ENCODE results near the gene VAMP2.

VAMP2 gene, protein sequence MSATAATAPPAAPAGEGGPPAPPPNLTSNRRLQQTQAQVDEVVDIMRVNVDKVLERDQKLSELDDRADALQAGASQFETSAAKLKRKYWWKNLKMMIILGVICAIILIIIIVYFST

GRCh38 chr17:8162233-8162996 lies at the start of gene VAMP2:
VAMP2 (minus strand) TSS chr17:8162948; CDS start chr17:8162879, 69 bp downstream.
- peak; percentile 81 for DNase-seq (ENCODE audit: low spot score)

- DNase-seq (ENCODE audit: low spot score), result no peak
Observed at GRCh38 chr17:8210761-8211458, 48.2 kb upstream of the VAMP2 start.

DNA sequence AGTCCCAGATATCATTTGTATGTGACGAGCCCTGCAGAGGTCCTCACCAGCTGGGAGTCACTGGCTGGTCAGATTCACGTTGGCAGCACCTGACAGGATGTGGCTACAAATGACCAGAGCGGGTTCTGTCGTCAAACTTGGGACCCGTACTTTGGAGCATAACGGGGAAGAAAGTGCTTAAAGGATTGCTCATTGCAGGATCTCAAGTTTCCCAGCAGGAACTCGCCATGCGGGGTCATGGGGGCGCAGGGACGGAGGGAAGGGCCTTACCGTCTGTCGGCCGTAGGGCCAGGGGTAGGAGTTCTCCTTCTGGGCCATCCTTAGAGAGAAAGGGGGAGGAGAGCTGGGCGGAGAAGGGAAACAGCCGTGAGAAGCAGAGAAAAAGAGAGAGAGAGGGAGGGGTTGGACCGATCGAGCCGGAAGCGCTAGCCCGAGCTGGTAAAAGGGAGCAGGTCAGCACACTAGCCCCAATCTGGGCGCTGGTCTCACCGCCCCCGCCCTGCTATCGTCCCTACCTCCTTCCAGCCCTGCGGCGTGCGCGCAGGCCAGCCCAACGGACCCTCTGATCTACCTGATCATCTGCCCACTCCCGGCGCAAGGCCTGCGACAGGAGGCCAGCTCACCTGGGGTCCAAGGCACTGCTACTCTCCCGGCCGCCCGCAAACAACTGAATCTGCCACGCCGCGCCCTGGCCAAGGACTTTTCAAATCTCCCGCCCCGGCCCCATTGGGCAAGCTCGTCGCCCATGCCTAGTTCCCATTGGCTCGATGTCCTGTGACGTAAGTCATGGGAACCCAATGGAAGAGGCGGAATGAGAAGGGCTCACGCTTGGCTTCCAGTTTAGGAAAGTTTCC lies 47.4 kb upstream of the VAMP2 start, which contains the start of gene AURKB:
TSS of gene AURKB (minus strand) at position 669 of the 854 bp plus-strand sequence. CDS start at position 318, 351 bp downstream.
- DNase-seq (ENCODE audit: low spot score), result peak; percentile 93

GRCh38 chr17:8206536-8206935 lies 43.8 kb upstream of the VAMP2 start:
- DNase-seq (ENCODE audit: low spot score), result no peak

DNA sequence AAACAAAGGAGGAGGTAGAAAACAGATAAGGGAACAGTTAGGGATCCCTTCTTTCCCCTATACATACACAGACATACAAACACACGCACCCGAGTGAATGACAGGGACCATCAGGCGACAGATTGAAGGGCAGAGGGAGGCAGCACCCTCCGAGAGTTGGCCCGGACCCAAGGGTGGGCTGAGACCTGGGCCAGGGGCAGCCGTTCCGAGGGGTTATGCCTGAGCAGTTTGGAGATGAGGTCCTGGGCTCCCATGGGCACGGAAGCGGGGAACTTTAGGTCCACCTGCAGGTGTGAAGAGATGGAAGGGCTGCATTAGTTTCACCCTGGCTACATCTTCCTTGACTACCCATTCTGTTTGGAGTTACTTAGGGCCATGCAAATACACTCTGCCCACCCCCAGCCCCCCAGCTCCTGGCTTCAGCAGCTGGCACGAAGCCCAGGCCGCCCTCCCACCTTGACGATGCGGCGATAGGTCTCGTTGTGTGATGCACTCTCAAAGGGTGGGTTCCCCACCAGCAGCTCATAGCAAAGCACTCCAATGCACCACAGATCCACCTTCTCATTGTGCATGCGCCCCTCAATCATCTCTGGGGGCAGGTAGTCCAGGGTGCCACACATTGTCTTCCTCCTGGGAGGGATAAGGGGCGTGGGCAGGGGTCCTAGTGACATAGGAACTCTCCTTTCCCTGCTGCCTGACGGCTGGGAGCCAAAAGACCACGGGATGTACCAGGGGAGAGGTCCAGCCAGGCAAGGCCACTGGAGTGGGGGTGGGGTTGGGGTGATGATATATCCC lies 42.2 kb upstream of the VAMP2 start:
- DNase-seq (ENCODE audit: low spot score), result no peak

- peak; percentile 73 for DNase-seq (ENCODE audit: low spot score)
Observed at GRCh38 chr17:8192070-8192815, 29.5 kb upstream of the VAMP2 start.

GRCh38 chr17:8190506-8190905 lies 27.8 kb upstream of the VAMP2 start:
- DNase-seq (ENCODE audit: low spot score), result no peak

DNA sequence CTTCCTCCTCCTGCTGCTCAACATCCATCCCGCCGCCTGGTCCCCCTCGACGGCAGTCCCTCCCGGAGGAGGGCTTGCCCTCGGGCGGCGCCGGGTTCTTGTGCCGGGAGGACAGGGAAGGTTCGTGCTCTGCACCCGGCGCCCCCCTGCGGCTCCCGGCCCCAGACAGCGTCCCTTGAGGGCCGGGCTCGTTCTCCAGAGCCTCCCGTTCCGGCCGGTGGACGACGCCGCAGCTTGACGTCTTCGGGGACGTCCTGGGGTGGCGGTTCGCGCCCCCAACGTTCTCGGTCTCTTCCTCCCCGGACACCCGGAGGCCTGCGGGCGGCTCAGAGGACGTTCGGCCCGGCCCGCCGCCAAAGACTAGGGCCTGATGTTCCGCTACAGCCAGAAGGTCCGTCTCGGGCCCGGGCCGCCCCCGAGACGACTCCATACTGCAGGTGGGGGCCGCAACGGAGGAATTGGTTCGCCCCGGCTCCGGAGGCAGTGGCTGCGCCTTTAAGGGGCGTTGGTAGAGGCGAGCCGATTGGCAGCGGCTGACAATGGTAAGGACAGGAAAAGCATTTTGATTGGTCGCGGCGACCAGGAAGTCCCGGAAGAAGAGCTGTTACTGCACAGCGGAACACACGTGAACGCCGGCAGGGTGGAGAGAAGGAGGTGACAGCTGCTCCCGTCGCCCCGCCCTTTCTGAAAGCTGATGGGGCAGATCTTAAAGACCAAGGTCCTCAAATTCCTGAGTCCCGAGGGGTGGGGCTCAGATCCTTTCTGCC lies 27.1 kb upstream of the VAMP2 start, which contains the start of gene BORCS6:
TSS of gene BORCS6 (minus strand) at position 470 of the 767 bp plus-strand sequence. CDS start at position 430, 40 bp downstream.
- peak; percentile 97 for DNase-seq (ENCODE audit: low spot score)

DNA sequence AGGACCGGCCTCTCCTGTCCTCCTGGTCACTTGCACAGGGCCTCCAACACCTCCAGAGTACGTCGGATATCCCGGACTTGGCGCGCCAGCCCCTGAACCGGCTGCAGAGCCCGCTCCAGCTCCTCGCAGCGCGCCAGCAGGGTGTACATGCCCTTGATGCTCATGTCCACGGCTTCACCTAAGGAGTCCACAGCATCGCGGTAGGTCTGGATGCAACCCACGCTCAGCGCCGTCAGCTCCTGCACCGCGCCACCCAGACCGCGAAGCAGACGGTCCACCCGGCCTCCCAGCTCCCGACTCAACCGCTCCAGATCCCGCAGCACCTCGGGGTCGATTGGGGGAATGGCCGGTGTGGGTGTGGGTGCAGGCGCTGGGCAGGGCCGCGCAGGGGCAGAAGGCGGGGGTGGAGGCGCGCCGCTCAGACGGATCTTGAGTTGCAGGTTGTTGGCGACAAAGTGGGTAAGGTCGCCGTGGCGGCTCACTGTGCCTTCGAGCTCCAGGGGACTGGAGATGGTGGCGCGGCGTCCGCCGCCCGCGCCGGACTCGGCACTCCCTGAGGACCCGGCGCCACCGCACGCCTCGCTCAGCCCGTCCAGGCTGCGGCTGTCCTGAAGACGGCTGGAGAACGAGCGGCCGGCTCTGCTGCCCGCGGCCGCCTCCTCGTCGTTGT lies 26.4 kb upstream of the VAMP2 start:
- peak; percentile 21 for DNase-seq (ENCODE audit: low spot score)

- DNase-seq (ENCODE audit: low spot score), result no peak
Observed at GRCh38 chr17:8188263-8188839, 25.6 kb upstream of the VAMP2 start.

DNA sequence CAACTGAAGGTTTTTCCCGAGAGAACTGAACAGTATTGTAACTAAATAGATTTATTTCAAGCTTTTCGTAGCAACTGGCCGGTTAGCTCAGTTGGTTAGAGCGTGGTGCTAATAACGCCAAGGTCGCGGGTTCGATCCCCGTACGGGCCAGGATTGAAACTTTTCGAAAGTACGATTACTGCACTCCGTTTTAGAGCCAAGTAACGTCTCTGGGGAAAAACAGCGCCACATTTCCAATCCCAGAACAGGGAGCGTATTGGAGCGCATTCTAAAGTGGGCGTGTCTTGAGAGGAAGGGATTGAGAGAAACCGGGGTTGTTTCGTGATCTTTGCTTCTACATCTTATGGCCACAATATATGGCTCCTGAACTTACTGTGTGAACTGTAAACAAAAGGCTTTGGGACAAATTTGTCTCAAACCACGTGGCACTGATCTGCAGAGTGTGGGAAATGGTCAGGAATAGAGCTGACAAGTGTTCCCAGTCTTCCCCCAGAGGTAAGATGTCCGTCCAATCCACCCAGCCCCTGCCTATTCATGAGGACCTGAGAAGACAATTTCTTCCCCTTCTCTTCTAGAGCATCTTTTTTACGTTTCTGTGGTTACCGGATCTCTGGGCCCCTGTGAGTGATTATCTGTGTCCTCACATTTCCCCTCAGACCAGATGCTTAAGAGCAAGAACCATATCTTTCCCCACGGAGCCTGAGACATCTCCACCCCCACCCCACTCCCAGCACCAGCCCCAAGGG lies 24.9 kb upstream of the VAMP2 start:
- DNase-seq (ENCODE audit: low spot score), result peak; percentile 90

- DNase-seq (ENCODE audit: low spot score), result peak; percentile 91
Observed at GRCh38 chr17:8186787-8187516, 24.2 kb upstream of the VAMP2 start.

DNA sequence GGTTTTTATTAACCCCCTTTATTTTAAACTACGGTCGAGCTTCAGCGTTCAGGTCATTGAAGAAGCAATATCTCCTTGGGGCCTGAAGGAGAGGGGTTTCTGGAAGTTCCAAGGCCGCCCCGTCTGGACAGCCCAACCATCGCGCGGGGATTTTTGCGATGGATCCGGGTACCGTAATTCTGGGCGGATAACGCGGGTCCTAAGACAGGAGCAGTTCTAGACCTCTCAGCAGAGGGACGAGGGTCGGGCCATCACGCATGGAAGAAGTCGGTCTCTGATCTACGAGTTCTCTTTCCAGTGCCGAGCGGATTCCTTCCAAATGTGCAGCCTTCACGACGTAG lies 23.7 kb upstream of the VAMP2 start:
- no peak for DNase-seq (ENCODE audit: low spot score)

DNA sequence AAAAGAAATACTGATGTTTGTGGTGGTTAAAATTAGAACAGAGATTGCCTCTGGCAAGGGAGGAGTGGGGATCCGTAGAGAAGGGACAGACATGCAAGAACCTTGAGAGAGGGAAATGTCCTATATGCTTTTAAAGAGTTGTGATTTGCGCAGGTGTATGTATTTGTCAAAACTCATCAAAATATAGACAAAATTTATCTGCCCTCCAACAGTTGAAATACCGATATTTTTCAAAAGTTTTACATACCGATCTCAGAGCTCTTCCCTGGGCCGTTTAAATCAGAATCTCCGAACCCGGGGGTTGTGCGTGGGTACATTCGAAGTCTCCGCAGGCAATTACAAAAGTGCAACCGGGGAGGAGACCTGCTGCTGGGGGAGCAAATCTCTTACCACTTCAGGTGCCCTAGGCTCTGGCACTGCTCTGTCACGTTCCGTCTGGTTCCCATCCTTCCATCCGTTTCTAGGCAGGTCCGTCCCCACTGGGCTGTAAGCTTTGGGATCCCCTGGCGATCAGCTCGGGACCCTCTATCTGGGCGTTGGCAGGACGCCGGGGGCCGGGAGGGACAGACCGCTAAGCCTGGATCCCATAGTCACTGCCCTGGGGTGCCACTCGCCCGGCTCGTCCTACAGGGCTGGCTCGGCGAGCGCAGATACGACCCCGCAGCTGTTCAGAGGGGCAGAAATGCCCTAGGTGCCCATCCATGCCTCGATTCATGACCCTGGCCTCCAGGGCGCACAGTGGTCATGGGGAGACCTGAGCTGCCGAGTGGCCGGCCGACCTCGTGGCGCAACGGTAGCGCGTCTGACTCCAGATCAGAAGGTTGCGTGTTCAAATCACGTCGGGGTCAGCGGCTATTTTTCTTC lies 23.1 kb upstream of the VAMP2 start:
- DNase-seq (ENCODE audit: low spot score), result peak; percentile 84

DNA sequence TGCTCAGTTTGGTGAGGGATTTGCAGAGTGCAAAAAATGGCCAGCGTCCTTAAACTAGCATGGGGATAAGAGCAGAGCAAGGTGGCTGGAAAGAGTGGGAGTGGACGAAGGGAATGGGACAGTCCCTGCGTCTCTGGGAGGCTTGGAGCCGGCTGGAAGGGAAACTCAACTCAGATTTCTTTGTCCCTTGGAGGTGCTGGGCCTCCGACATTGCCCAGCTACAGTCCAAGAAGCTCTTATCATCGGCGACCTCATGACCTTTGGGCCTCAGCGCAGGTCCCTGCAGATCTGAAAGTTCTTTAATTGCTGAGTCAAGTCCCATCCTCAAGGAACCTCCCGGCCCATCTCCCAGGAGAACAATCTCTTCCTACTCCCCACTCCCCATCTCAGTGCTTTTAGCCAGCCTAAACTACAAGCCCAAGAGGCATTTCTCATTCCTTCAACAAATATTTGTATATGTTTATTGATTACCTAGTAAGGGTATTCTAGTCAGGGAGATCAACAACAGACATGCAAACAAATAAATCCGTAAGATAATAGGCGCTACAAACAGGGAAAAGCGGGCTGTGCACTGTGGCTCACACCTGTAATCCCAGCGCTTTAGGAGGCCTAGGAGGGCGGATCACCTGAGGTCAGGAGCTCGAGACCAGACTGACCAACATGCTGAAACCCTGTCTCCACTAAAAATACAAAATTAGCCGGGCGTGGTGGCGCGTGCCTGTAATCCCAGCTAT lies 14.4 kb upstream of the VAMP2 start:
- DNase-seq (ENCODE audit: low spot score), result no peak
